ENCODE measurements around the gene SMC6.

GRCh38 chr2:17615728-17616351 lies 137.8 kb downstream of the SMC6 start:
- no peak; the same call in 1 of the 2 replicates for TF ChIP-seq TAF1 (IDR thresholded peaks at IDR 0.05; ENCODE audit: borderline replicate concordance, insufficient read depth, low read length)
- 0 out of 2 replicates have a peak, but pooled peaks have one; percentile 21 for TF ChIP-seq POLR2AphosphoS5 (IDR thresholded peaks at IDR 0.05; ENCODE audit: low read depth, low read length)
- TF ChIP-seq SIN3A (IDR thresholded peaks at IDR 0.05; ENCODE audit: borderline replicate concordance, insufficient read depth, low read length): peak; percentile 48; the same call in 1 of the 2 replicates
- TF ChIP-seq, protein P1, sequence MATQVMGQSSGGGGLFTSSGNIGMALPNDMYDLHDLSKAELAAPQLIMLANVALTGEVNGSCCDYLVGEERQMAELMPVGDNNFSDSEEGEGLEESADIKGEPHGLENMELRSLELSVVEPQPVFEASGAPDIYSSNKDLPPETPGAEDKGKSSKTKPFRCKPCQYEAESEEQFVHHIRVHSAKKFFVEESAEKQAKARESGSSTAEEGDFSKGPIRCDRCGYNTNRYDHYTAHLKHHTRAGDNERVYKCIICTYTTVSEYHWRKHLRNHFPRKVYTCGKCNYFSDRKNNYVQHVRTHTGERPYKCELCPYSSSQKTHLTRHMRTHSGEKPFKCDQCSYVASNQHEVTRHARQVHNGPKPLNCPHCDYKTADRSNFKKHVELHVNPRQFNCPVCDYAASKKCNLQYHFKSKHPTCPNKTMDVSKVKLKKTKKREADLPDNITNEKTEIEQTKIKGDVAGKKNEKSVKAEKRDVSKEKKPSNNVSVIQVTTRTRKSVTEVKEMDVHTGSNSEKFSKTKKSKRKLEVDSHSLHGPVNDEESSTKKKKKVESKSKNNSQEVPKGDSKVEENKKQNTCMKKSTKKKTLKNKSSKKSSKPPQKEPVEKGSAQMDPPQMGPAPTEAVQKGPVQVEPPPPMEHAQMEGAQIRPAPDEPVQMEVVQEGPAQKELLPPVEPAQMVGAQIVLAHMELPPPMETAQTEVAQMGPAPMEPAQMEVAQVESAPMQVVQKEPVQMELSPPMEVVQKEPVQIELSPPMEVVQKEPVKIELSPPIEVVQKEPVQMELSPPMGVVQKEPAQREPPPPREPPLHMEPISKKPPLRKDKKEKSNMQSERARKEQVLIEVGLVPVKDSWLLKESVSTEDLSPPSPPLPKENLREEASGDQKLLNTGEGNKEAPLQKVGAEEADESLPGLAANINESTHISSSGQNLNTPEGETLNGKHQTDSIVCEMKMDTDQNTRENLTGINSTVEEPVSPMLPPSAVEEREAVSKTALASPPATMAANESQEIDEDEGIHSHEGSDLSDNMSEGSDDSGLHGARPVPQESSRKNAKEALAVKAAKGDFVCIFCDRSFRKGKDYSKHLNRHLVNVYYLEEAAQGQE (IDR thresholded peaks at IDR 0.05; ENCODE audit: insufficient read depth in 1 of 2, low read depth in 2 of 2, low read length in 2 of 2): no peak
- TF ChIP-seq FOXP2 (optimal IDR thresholded peaks at IDR 0.05; ENCODE audit: borderline replicate concordance, extremely low read depth, extremely low read length, insufficient read depth): no peak
